Activated CD4-positive, alpha-beta T cell treated with anti-CD3 and anti-CD28 coated beads, Interleukin-2, amount 50 U/mL, for 24 hours (primary cell): Measurements from ENCODE around the gene TRAP1.

Source experiments
- DNase-seq, 2 donors: peaks; one replicate each; pipeline ENCODE4 v3.0.0-alpha.2; 2020; ENCODE audit warnings: low read depth in 1 of 2, low spot score in 1 of 2

Gene TRAP1

GRCh38 chr16:3717235-3718018, at the start of gene TRAP1:
Gene TRAP1 (minus strand): TSS chr16:3717524. CDS start chr16:3717508, 16 bp downstream.
- DNase-seq, result peak; percentile 88 to 93

GRCh38 chr16:3766177-3766576, 48.9 kb upstream of the TRAP1 start:
- no peak for DNase-seq

GRCh38 chr16:3764409-3764808, 47.1 kb upstream of the TRAP1 start:
- no peak for DNase-seq

GRCh38 chr16:3762107-3762750, 44.9 kb upstream of the TRAP1 start:
- DNase-seq, result no peak

GRCh38 chr16:3761375-3762106, 44.2 kb upstream of the TRAP1 start:
- no peak for DNase-seq

GRCh38 chr16:3760518-3760917, 43.2 kb upstream of the TRAP1 start:
- DNase-seq, result no peak

GRCh38 chr16:3759736-3760135, 42.4 kb upstream of the TRAP1 start:
- DNase-seq, result no peak

- DNase-seq, result no peak
Measured at GRCh38 chr16:3756113-3756512, 38.8 kb upstream of the TRAP1 start.

- no peak for DNase-seq
Measured at GRCh38 chr16:3755249-3755648, 37.9 kb upstream of the TRAP1 start.

- no peak for DNase-seq
Measured at GRCh38 chr16:3754772-3755171, 37.4 kb upstream of the TRAP1 start.

GRCh38 chr16:3754081-3754703, 36.9 kb upstream of the TRAP1 start:
- no peak for DNase-seq

- DNase-seq, result no peak
Measured at GRCh38 chr16:3752984-3753383, 35.7 kb upstream of the TRAP1 start.

GRCh38 chr16:3751878-3752277, 34.6 kb upstream of the TRAP1 start:
- DNase-seq, result no peak

- no peak for DNase-seq
Measured at GRCh38 chr16:3748307-3748706, 31.0 kb upstream of the TRAP1 start.

GRCh38 chr16:3745751-3746355, 28.5 kb upstream of the TRAP1 start:
- no peak for DNase-seq

- DNase-seq, result no peak
Measured at GRCh38 chr16:3744018-3744417, 26.7 kb upstream of the TRAP1 start.

GRCh38 chr16:3740934-3741333, 23.6 kb upstream of the TRAP1 start:
- DNase-seq, result no peak

GRCh38 chr16:3740186-3740585, 22.9 kb upstream of the TRAP1 start:
- no peak for DNase-seq

GRCh38 chr16:3739636-3740035, 22.3 kb upstream of the TRAP1 start:
- DNase-seq, result no peak

- DNase-seq, result no peak
Measured at GRCh38 chr16:3738541-3738940, 21.2 kb upstream of the TRAP1 start.

- no peak for DNase-seq
Measured at GRCh38 chr16:3738128-3738527, 20.8 kb upstream of the TRAP1 start.
